Measurements from ENCODE around the gene SKAP1.

- no peak for TF ChIP-seq CTCF (conservative IDR thresholded peaks at IDR 0.05; ENCODE audit: low read length)
- no peak for TF ChIP-seq EZH2phosphoT487 (IDR thresholded peaks at IDR 0.05; ENCODE audit: borderline replicate concordance, low read depth, low read length)
Observed at GRCh38 chr17:48348352-48348751, 81.7 kb downstream of the SKAP1 start.

Measured in OCI-LY7 (cell line).